ENCODE measurements around the gene ZFP14. TPM values are rescaled to one million over a fixed set of nuclear protein-coding genes. Genes with fewer than 3 reads are reported as not detected.
A peak's percentile ranks its signal among the peaks of the same experiment; 100 is the strongest.
"Not testable (repeated sequence)": the region's sequence is repeated elsewhere in the genome, so short reads cannot be mapped to it uniquely, and the experiment has no call there.

ZFP14 gene
- total and polyA plus RNA-seq, 12 donors = 1.7 to 10.1 (median 4.1) TPM

GRCh38 chr19:36330216-36330615 lies 48.8 kb downstream of the ZFP14 start:
- TF ChIP-seq CTCF (IDR thresholded peaks at IDR 0.05) (no peak), POLR2A (IDR thresholded peaks at IDR 0.05) (no peak)
- H3K9me3 ChIP-seq (replicated peaks in 1 of 3) = no peaks in the 10 kb centered on the region
- 82 to 90% (median 87%) methylated on average over 19 of the region's 19 CpGs for WGBS, 4 donors
- no peak for DNase-seq
- intact Hi-C loops (cut with DNase I) = no loop called here
- no peaks in the 10 kb centered on the region for H3K27me3 ChIP-seq
- H3K4me1 ChIP-seq (replicated peaks in 1 of 2) = peaks cover 10% of the 10 kb centered on the region in 2 donors
- peaks cover 0 to 14% of the 10 kb centered on the region in 2 donors for H3K36me3 ChIP-seq (replicated peaks in 1 of 2)
- H3K27ac ChIP-seq = no peak overlapping the region
- no peak overlapping the region for H3K4me3 ChIP-seq

- intact Hi-C loops (cut with DNase I) = not testable (repeated sequence)
Measured at GRCh38 chr19:36329534-36329933, 49.5 kb downstream of the ZFP14 start.

GRCh38 chr19:36326649-36327048 lies 52.4 kb downstream of the ZFP14 start:
- H3K4me1 ChIP-seq (replicated peaks in 1 of 2); H3K27ac ChIP-seq; H3K27me3 ChIP-seq; H3K4me3 ChIP-seq; intact Hi-C loops (cut with DNase I); DNase-seq; H3K9me3 ChIP-seq (replicated peaks in 1 of 3): not testable (repeated sequence)
- H3K36me3 ChIP-seq (replicated peaks in 1 of 2) = peaks cover 0 to 14% of the 10 kb centered on the region in 2 donors
- WGBS, 4 donors = 94 to 95% (median 94%) methylated on average over 8 to 10 of the region's 10 CpGs

More at GRCh38 chr19:36329534-36329933, 49.5 kb downstream of the ZFP14 start:
- H3K9me3 ChIP-seq (replicated peaks in 1 of 3); DNase-seq; H3K27ac ChIP-seq; H3K27me3 ChIP-seq; H3K4me3 ChIP-seq: not testable (repeated sequence)
- H3K36me3 ChIP-seq (replicated peaks in 1 of 2) = peaks cover 0 to 14% of the 10 kb centered on the region in 2 donors
- H3K4me1 ChIP-seq (replicated peaks in 1 of 2) = peaks cover 10% of the 10 kb centered on the region in 2 donors
- 92 to 97% (median 94%) methylated on average over 16 of the region's 16 CpGs for WGBS, 4 donors

GRCh38 chr19:36315164-36315563 lies 63.8 kb downstream of the ZFP14 start:
- H3K9me3 ChIP-seq (replicated peaks in 1 of 3); H3K27ac ChIP-seq; H3K27me3 ChIP-seq; H3K4me3 ChIP-seq; DNase-seq; H3K4me1 ChIP-seq (replicated peaks in 1 of 2); H3K36me3 ChIP-seq (replicated peaks in 1 of 2); intact Hi-C loops (cut with DNase I): not testable (repeated sequence)
- WGBS, 4 donors = 83 to 100% methylated on average over 1 of the region's 1 CpG; no CpG with 5 or more reads in 2 of the 4 donors

- H3K27me3 ChIP-seq; H3K9me3 ChIP-seq (replicated peaks in 1 of 3); intact Hi-C loops (cut with DNase I); H3K27ac ChIP-seq; H3K36me3 ChIP-seq (replicated peaks in 1 of 2); H3K4me1 ChIP-seq (replicated peaks in 1 of 2); DNase-seq; H3K4me3 ChIP-seq: not testable (repeated sequence)
- 93 to 97% (median 97%) methylated on average over 3 to 5 of the region's 5 CpGs; no CpG with 5 or more reads in 1 of the 4 donors for WGBS, 4 donors
Measured at GRCh38 chr19:36314053-36314452, 64.9 kb downstream of the ZFP14 start.

- H3K36me3 ChIP-seq (replicated peaks in 1 of 2); H3K27me3 ChIP-seq; H3K27ac ChIP-seq; H3K4me1 ChIP-seq (replicated peaks in 1 of 2); H3K9me3 ChIP-seq (replicated peaks in 1 of 3); H3K4me3 ChIP-seq; intact Hi-C loops (cut with DNase I): not testable (repeated sequence)
- peak in 1 of 7 donors; percentile 5 for DNase-seq
- WGBS, 4 donors = 88 to 96% (median 93%) methylated on average over 7 to 11 of the region's 26 CpGs; no CpG with 5 or more reads in 1 of the 4 donors
Measured at GRCh38 chr19:36311098-36311760, 67.8 kb downstream of the ZFP14 start.

GRCh38 chr19:36310416-36310990 lies 68.5 kb downstream of the ZFP14 start:
- 92 to 100% (median 95%) methylated on average over 4 to 5 of the region's 5 CpGs; no CpG with 5 or more reads in 1 of the 4 donors for WGBS, 4 donors
- H3K4me1 ChIP-seq (replicated peaks in 1 of 2); H3K27ac ChIP-seq; H3K27me3 ChIP-seq; H3K9me3 ChIP-seq (replicated peaks in 1 of 3); intact Hi-C loops (cut with DNase I); H3K4me3 ChIP-seq; H3K36me3 ChIP-seq (replicated peaks in 1 of 2): not testable (repeated sequence)
- peak in 1 of 7 donors; percentile 7 for DNase-seq

- H3K4me3 ChIP-seq; H3K4me1 ChIP-seq (replicated peaks in 1 of 2); H3K36me3 ChIP-seq (replicated peaks in 1 of 2); H3K9me3 ChIP-seq (replicated peaks in 1 of 3); H3K27ac ChIP-seq; H3K27me3 ChIP-seq; intact Hi-C loops (cut with DNase I): not testable (repeated sequence)
- DNase-seq = peak in 1 of 7 donors; percentile 11
- 45 to 94% (median 72%) methylated on average over 2 to 20 of the region's 23 CpGs for WGBS, 4 donors
Measured at GRCh38 chr19:36309759-36310158, 69.2 kb downstream of the ZFP14 start.

- H3K4me1 ChIP-seq (replicated peaks in 1 of 2); H3K4me3 ChIP-seq; intact Hi-C loops (cut with DNase I); H3K36me3 ChIP-seq (replicated peaks in 1 of 2); H3K27ac ChIP-seq; H3K9me3 ChIP-seq (replicated peaks in 1 of 3); H3K27me3 ChIP-seq: not testable (repeated sequence)
- peak in 1 of 7 donors; percentile 7 for DNase-seq
- 77 to 87% (median 82%) methylated on average over 21 to 33 of the region's 39 CpGs for WGBS, 4 donors
Measured at GRCh38 chr19:36309309-36309708, 69.7 kb downstream of the ZFP14 start.

GRCh38 chr19:36292317-36292716 lies 86.7 kb downstream of the ZFP14 start:
- H3K36me3 ChIP-seq (replicated peaks in 1 of 2); H3K4me1 ChIP-seq (replicated peaks in 1 of 2); H3K9me3 ChIP-seq (replicated peaks in 1 of 3); H3K27ac ChIP-seq; intact Hi-C loops (cut with DNase I); DNase-seq; H3K4me3 ChIP-seq; H3K27me3 ChIP-seq: not testable (repeated sequence)
- WGBS, 4 donors = 95 to 100% methylated on average over 7 to 10 of the region's 30 CpGs; no CpG with 5 or more reads in 2 of the 4 donors

Data from adrenal gland (tissue), 12 donors.